Adrenal gland (tissue), 12 donors: ENCODE data around the gene IL36A. TPM values are rescaled to one million over a fixed set of nuclear protein-coding genes. Genes with fewer than 3 reads are reported as not detected.

Experiments used
- DNase-seq, 7 donors: peaks; one replicate each; pipeline ENCODE4 v3.0.0-alpha.2; 2019 to 2020
- H3K27ac ChIP-seq, 5 donors: fragments of 200-600 bp; sonication (generic) in 4 of 5; 1 replicate in 3 of 5; 2 replicates in 2 of 5; pipeline versions ENCODE4 v1.5.1 to v1.8.0; 2016 to 2020; ENCODE audit warnings: mild to moderate bottlenecking in 1 of 5
- H3K27me3 ChIP-seq: fragments of 200-600 bp; 2 replicates; pipeline ENCODE4 v1.8.0; 2021
- H3K36me3 ChIP-seq, 2 donors: fragments of 200-600 bp; replicated peaks in 1 of 2; 1 replicate in 1 of 2; 2 replicates in 1 of 2; pipeline versions ENCODE4 v1.5.1 to v1.8.0; 2018 to 2022
- H3K4me1 ChIP-seq, 2 donors: fragments of 200-600 bp; replicated peaks in 1 of 2; 1 replicate in 1 of 2; 2 replicates in 1 of 2; pipeline versions ENCODE4 v1.5.1 to v1.8.0; 2018 to 2021
- H3K4me3 ChIP-seq, 4 donors: fragments of 200-600 bp; sonication (generic) in 3 of 4; one replicate each; pipeline ENCODE4 v1.5.1; 2016 to 2018
- H3K9me3 ChIP-seq, 3 donors: fragments of 200-600 bp; sonication (generic) in 1 of 3; replicated peaks in 1 of 3; 1 replicate in 2 of 3; 2 replicates in 1 of 3; pipeline versions ENCODE4 v1.5.1 to v1.8.0; 2016 to 2021
- CTCF ChIP-seq, 6 experiments: fragments of 450-650 bp in 4 of 6; fragments of 200-600 bp in 2 of 6; sonication (generic) in 1 of 6; IDR thresholded peaks; 1 replicate in 5 of 6; 2 replicates in 1 of 6; pipeline versions ENCODE4 v1.5.1 to v1.8.0; 2016 to 2021; ENCODE audit warnings: antibody characterized with exemption in 6 of 6, mild to moderate bottlenecking in 2 of 6, moderate library complexity in 1 of 6
- POLR2A ChIP-seq, 2 donors: fragments of 450-650 bp; IDR thresholded peaks; one replicate each; pipeline ENCODE4 v1.6.1; 2017; ENCODE audit warnings: antibody characterized with exemption in 2 of 2, mild to moderate bottlenecking in 2 of 2, moderate library complexity in 1 of 2
- WGBS, 4 donors: extraction: QIAGEN DNeasy Blood & Tissue Kit in 2 of 4; methylation state at CpG; one replicate each; pipeline versions ENCODE4 v1.1.5 to v1.1.7; 2013 to 2017; 5-methylcytosine and 5-hydroxymethylcytosine counted together
- intact Hi-C, 2 donors: fragments of 100-400 bp; cut with DNase I; formaldehyde crosslinking; loops; one replicate each; pipeline versions ENCODE4 v1.14.1 to v1.15.0; 2022 to 2023
- polyA plus RNA-seq, 3 donors: library from polyadenylated mRNA; stranded (reverse); fragments of 200-250 nt in 2 of 3; fragments of 350-450 nt in 1 of 3; fragmentation: Illumina TruSeq in 1 of 3; extraction: RNeasy Lipid Tissue Mini Kit (QIAGEN cat#74804) in 1 of 3; gene quantifications; one replicate each; pipeline ENCODE4 v1.2.3, GENCODE V29; 2013 to 2014
- total RNA-seq, 9 donors: library from RNA; depleted of rRNA in 4 of 9; stranded (reverse); fragments of >200 nt in 4 of 9; fragments of 120-200 nt in 1 of 9; fragmentation: NEBNext Ultra II Directional in 1 of 9; extraction: Animal tissue kit (Norgen Biotek cat#: 25700) in 1 of 9; gene quantifications; one replicate each; pipeline versions ENCODE4 v1.1.0 to v1.2.4, GENCODE V29; 2013 to 2023
- donor health status: healthy with polysubstance abuse.
- donor health status: Bipolar disorder and iron deficiency.
- donor health status: DM: yes; HTN: yes; CAD: no.
- donor health status: DM: no; HTN: no; CAD: no.
- donor health status: DM: no; HTN: no; CAD: no.
- donor health status: DM: yes; HTN: yes; CAD: no.

Gene IL36A
- total and polyA plus RNA-seq, 12 donors = not detected

- Histone ChIP-seq H3K4me3 (no peak overlapping the region), H3K4me1 (no peaks in the 10 kb centered on the region), H3K27me3 (peaks cover 6% of the 10 kb centered on the region), H3K27ac (no peak overlapping the region), H3K36me3 (no peaks in the 10 kb centered on the region), H3K9me3 (no peaks in the 10 kb centered on the region)
- WGBS, 4 donors = 62 to 73% (median 67%) methylated on average over 3 of the region's 3 CpGs
- DNase-seq = no peak
- intact Hi-C loops = no loop called here
- TF ChIP-seq CTCF (IDR thresholded peaks at IDR 0.05) (no peak), POLR2A (IDR thresholded peaks at IDR 0.05) (no peak)
Measured at GRCh38 chr2:113034016-113034415, 28.8 kb downstream of the IL36A start.

GRCh38 chr2:113036763-113037162 lies 31.5 kb downstream of the IL36A start:
- 84 to 94% (median 89%) methylated on average over 8 to 9 of the region's 9 CpGs for WGBS, 4 donors
- intact Hi-C loops = no loop called here
- peaks cover 6% of the 10 kb centered on the region for H3K27me3 ChIP-seq
- no peak for DNase-seq
- H3K27ac ChIP-seq = no peak overlapping the region
- TF ChIP-seq POLR2A (IDR thresholded peaks at IDR 0.05) (no peak), CTCF (IDR thresholded peaks at IDR 0.05) (no peak)
- no peak overlapping the region for H3K4me3 ChIP-seq
- H3K4me1 ChIP-seq = no peaks in the 10 kb centered on the region
- H3K9me3 ChIP-seq = no peaks in the 10 kb centered on the region
- no peaks in the 10 kb centered on the region for H3K36me3 ChIP-seq

GRCh38 chr2:113038291-113038690 lies 33.0 kb downstream of the IL36A start:
- no peaks in the 10 kb centered on the region for H3K9me3 ChIP-seq
- DNase-seq = no peak
- TF ChIP-seq CTCF (IDR thresholded peaks at IDR 0.05) = no peak
- TF ChIP-seq POLR2A (IDR thresholded peaks at IDR 0.05) = no peak
- intact Hi-C loops = no loop called here
- WGBS, 4 donors = 67 to 86% (median 73%) methylated on average over 3 of the region's 3 CpGs
- H3K27ac ChIP-seq = no peak overlapping the region
- no peak overlapping the region for H3K4me3 ChIP-seq
- H3K4me1 ChIP-seq = no peaks in the 10 kb centered on the region
- H3K36me3 ChIP-seq = no peaks in the 10 kb centered on the region
- peaks cover 6% of the 10 kb centered on the region for H3K27me3 ChIP-seq

GRCh38 chr2:113039158-113039557 lies 33.9 kb downstream of the IL36A start:
- Histone ChIP-seq H3K36me3 (no peaks in the 10 kb centered on the region), H3K27ac (no peak overlapping the region), H3K4me3 (no peak overlapping the region), H3K4me1 (no peaks in the 10 kb centered on the region), H3K27me3 (peaks cover 1% of the 10 kb centered on the region), H3K9me3 (no peaks in the 10 kb centered on the region)
- WGBS, 4 donors = 88 to 97% (median 93%) methylated on average over 1 to 2 of the region's 2 CpGs
- TF ChIP-seq POLR2A (IDR thresholded peaks at IDR 0.05) = no peak
- intact Hi-C loops = no loop called here
- no peak for DNase-seq

- no peak overlapping the region for H3K27ac ChIP-seq
- H3K4me1 ChIP-seq = no peaks in the 10 kb centered on the region
- H3K4me3 ChIP-seq = no peak overlapping the region
- TF ChIP-seq CTCF (IDR thresholded peaks at IDR 0.05) (no peak), POLR2A (IDR thresholded peaks at IDR 0.05) (no peak)
- H3K9me3 ChIP-seq = no peaks in the 10 kb centered on the region
- DNase-seq = no peak
- WGBS, 4 donors = 29 to 50% (median 40%) methylated on average over 5 of the region's 5 CpGs
- intact Hi-C loops = no loop called here
- no peaks in the 10 kb centered on the region for H3K27me3 ChIP-seq
- H3K36me3 ChIP-seq = no peaks in the 10 kb centered on the region
Measured at GRCh38 chr2:113039719-113040118, 34.5 kb downstream of the IL36A start.
